Germinal center (tissue), 1 donor: ENCODE measurements around the gene PARD3.
"Not testable (repeated sequence)": the region's sequence is repeated elsewhere in the genome, so short reads cannot be mapped to it uniquely, and the experiment has no call there.

ENCODE experiments used
- DNase-seq: peaks from one replicate; pipeline ENCODE4 v3.0.0; 2012; ENCODE audit warnings: mixed read lengths, low spot score

PARD3 gene

DNA sequence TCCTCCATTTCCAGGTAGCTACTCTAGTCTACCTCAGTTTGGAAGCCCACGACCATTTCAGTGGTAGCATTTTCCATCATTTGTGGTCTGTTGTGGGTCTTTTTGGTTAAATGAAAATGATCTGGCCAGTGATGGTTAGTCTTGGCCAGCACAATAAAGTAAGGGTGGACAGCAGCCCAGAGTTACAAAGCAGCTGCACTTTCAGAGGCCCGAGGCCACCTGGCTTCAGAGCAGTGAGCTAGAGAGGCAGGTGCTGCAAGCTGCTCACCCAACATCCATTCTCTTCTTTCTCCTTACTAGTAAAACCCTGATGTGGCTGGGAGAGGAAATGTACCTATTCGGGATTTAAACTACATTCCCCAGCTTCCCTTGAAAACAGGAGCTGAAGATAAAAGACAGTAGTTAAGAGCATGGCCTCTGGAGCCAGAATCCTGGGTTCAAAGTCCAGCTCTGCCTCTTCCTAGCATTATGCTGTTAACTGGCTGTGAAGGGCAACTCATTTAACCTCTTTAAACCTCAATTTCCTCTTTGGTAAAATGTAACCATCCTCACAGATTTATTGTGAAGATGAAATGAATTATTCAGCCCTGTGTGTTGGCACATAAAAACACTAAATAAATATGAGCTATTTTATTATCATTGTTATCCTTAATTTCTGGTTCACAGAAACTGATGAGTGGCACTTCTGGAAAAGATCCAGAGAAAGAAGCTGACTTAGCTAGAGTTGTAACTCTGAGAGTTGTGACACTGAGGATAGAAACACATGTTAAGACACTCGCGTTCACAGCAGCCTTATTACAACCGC, 517.4 kb downstream of the PARD3 start:
- DNase-seq = no peak

DNA sequence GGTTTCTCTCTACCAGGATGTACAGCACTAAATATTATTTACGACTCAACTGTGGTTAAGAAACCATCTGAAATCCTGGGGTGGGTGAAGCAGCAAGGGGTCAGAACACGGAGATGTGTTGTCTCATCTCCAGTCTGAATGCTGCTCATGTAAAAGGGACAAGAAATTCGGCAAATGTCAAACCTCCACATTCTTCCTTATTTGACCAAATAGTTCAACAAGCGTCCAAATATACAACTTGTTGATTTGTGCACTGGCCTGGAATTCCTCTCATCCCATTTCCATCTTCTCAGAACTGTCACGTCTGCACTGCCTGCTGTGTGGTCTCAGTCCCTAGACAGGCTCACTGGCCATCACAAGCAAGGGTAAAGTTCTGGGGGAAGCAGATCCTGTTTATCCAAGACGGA, 520.0 kb downstream of the PARD3 start:
- no peak for DNase-seq

- no peak for DNase-seq
Measured at GRCh38 chr10:34294137-34294536, 521.0 kb downstream of the PARD3 start.

GRCh38 chr10:34292675-34293074, 522.4 kb downstream of the PARD3 start:
- DNase-seq = no peak

- no peak for DNase-seq
Measured at GRCh38 chr10:34292194-34292565, 522.9 kb downstream of the PARD3 start.

- DNase-seq = no peak
Measured at GRCh38 chr10:34291466-34292193, 523.5 kb downstream of the PARD3 start.

DNA sequence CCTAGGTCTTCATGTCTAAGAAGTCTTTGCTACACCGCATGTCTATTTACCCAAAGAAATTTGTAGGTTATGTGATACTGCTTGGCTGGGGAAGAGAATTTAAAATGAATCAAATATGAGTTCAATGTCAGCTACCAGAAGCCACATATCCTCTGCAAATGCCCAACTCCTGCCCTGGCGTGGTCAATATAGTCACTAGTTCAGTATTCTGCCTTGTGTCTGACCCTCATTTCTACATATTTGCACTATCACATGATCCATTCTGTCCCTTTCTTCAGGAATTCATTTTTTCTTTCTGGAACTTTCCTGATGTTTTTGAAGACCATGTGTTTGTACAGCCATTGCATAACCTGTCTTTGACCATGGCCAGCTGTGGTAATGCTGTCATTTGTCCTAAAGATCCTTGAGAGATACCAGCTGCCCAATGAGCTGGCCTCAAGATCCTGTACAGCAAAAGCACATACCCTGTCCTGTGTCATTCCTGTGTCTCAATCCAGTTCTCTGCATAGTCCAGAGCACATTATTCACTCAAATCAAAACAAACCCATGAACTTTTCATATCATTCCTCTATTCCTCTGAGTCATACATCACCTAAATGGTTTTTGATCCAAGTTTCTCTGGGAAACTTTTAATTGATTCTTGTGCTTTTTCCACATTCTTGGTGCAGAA, 524.5 kb downstream of the PARD3 start:
- no peak for DNase-seq

- DNase-seq = no peak
Measured at GRCh38 chr10:34288634-34289033, 526.5 kb downstream of the PARD3 start.

GRCh38 chr10:34286136-34286739, 528.9 kb downstream of the PARD3 start:
- DNase-seq = no peak

- no peak for DNase-seq
Measured at GRCh38 chr10:34281661-34282582, 533.2 kb downstream of the PARD3 start.

DNA sequence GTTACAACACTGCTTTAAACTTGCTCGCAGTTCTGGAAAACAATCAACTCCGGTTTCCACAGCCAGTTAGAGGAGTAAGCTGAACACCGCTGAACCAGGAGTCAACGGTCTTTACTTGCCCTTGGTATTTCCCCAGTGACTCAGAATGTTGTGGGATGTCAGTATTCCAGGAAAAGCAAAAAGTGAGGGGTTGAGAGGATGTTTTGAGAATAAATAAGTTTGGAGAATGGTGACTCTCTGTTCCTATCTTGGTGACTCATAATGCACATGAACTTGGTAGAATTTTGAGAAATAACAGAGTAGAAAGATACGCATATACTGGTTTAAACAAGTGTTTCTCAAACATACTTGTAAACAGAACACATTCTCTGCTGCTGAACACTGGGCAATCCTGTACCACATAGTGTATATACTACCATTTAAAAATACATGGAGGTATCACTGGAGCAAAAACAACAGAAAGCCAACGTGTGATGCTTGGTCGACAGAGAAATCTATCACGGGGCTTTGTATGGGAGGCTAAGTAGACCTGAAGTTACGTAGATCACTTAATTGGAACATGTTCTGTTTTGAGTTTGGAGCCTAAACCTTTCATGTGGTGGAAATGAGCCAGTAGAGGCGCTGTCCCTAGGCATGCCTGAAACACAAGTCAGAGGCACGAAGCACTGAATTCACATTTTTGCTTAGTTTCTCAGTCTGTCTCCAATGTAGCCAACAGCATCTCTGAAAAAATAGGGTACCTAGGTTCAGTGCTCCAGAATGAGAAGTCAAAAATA, 534.3 kb downstream of the PARD3 start:
- no peak for DNase-seq

GRCh38 chr10:34275626-34276130, 539.4 kb downstream of the PARD3 start:
- no peak for DNase-seq

GRCh38 chr10:34274906-34275305, 540.2 kb downstream of the PARD3 start:
- no peak for DNase-seq

DNA sequence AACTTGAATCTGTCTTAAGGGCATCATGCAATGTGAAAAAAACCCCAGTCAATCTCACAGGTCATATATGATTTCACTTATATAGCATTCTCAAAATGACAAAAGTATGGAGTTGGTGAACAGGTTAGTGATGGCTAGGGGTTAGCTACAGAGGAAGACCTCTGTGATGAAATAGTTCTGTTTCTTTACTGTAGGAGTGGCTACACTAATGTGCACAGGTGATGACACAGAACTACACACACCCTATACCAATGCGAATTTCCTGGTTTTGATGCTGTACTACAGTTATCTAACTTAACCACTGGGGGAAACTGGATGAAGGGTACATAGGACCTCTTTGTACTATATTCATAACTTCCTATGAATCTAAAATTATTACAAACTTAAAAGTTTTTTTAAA, 541.8 kb downstream of the PARD3 start:
- DNase-seq = no peak

GRCh38 chr10:34272316-34272715, 542.8 kb downstream of the PARD3 start:
- no peak for DNase-seq

DNA sequence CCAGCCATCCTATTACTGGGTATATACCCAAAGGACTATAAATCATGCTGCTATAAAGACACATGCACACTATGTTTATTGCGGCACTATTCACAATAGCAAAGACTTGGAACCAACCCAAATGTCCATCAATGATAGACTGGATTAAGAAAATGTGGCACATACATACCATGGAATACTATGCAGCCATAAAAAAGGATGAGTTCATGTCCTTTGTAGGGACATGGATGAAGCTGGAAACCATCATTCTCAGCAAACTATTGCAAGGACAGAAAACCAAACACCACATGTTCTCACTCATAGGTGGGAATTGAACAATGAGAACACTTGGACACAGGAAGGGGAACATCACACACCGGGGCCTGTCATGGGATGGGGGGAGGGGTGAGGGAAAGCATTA, 546.7 kb downstream of the PARD3 start:
- DNase-seq = not testable (repeated sequence)

DNA sequence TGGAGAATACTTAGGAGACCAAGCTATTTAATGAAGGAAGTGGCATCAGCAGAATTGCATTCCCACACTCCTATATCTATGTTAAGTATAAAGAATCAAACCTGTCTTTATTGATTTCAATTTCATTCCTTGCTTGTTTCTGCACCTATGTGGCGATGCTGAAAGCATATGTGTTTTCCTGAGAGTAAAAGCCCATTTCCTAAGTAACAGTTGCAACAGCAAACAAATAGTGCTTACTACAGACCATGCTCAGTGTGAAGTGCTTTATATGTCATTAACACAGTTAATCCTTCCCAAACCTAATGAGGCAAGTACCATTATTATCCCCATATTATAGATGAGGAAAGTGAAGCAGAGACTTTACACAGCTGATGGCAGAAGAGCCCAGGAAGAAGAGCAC, 552.1 kb downstream of the PARD3 start:
- DNase-seq = no peak

DNA sequence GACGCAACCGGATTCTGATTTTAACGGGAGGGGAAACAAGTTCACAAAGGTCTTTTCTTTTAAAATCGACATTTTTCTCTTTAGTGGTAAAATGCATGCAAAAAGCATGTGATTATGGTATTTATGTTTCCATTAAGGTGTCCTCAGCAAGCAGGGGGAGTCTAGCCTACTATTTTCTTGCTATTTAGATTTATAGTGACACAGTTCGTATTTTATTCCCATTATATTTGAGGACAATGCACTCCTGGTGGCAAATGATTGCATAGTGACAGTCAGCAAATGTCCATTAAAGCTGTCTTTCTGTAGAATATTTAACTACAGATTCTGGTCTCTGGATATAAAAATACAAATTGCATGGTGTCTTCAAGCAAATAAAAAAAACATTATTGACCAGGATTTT, 554.2 kb downstream of the PARD3 start:
- DNase-seq = no peak

DNA sequence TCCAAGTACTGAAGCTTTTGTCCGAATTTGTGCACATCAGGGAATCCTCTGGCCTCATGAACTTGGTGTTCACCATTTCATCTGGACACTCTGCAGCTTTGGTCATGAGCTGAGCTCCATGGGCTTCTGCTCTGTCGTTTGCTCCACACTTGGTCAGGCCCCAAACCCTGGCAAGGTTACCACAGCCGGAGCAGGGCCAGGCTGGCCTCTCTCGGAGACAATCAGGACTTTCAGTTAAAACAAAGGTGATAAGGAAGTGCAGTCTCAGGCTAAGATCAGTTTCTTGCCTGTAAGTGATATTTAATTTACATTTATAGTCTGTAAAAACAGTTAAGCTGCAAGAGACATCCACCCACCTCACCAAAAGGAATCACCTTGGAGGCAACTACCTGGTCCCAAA, 558.9 kb downstream of the PARD3 start:
- no peak for DNase-seq

GRCh38 chr10:34255035-34255434, 560.1 kb downstream of the PARD3 start:
- DNase-seq = no peak

DNA sequence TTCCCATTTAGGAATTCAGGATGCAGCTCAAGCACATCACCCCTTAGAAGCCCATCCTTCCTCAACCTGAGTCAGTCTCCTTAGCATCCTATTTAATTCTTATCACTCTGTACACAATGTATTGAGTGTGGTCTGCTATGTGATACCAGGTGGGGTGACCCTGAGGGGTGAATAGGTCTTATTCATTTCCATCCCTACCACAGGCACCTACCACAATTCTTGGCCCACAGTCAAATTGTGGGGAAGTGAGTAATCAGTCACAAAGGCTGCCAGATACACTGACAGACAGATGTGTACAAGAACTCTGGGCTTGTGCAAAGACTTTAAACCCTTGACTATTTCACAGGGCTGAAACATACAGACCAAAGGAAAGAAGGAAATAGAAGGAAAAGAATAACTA, 560.5 kb downstream of the PARD3 start:
- no peak for DNase-seq
